HepG2 (cell line): Measurements from ENCODE around the gene ECSCR. TPM values are rescaled to one million over a fixed set of nuclear protein-coding genes. Genes with fewer than 3 reads are reported as not detected.

ENCODE experiments used
- AGO2 ChIP-seq: fragments of 200-400 bp; formaldehyde crosslinking; optimal IDR thresholded peaks from 2 replicates; pipeline ENCODE3; 2017; ENCODE audit warnings: mild to moderate bottlenecking, low read depth, low read length, moderate library complexity
- GATAD2A ChIP-seq: IDR thresholded peaks from 2 replicates; pipeline ENCODE4 v1.6.1; 2016
- HNRNPK ChIP-seq: fragments of 200-400 bp; formaldehyde crosslinking; IDR thresholded peaks from 2 replicates; pipeline ENCODE4 v1.6.1; 2018; ENCODE audit warnings: low read length, low read depth, moderate library complexity, mild to moderate bottlenecking; ENCODE audit not compliant: poor library complexity, severe bottlenecking
- KAT8 ChIP-seq: IDR thresholded peaks from 2 replicates; pipeline ENCODE4 v1.6.1; 2016; ENCODE audit warnings: missing genetic modification reagents, missing compliant biosample characterization
- KDM6A ChIP-seq: IDR thresholded peaks from 2 replicates; pipeline ENCODE4 v1.6.1; 2016; ENCODE audit warnings: low read depth
- MAFF ChIP-seq: IDR thresholded peaks from 2 replicates; pipeline ENCODE4 v1.6.1; 2011; ENCODE audit warnings: low read depth, low read length, improper control_type of control experiment
- NRL ChIP-seq: sonication (generic); formaldehyde crosslinking; IDR thresholded peaks from 2 replicates; pipeline ENCODE4 v1.5.0; 2020; ENCODE audit warnings: missing genetic modification reagents, mild to moderate bottlenecking, moderate library complexity, borderline replicate concordance
- RBAK ChIP-seq: sonication (generic); formaldehyde crosslinking; IDR thresholded peaks from 2 replicates; pipeline ENCODE4 v1.5.1; 2020; ENCODE audit warnings: mild to moderate bottlenecking, missing genetic modification reagents
- REXO4 ChIP-seq: sonication (generic); formaldehyde crosslinking; IDR thresholded peaks from 2 replicates; pipeline ENCODE4 v1.8.0; 2022; ENCODE audit warnings: missing genetic modification reagents, mild to moderate bottlenecking, borderline replicate concordance
- TOE1 ChIP-seq: sonication (generic); formaldehyde crosslinking; IDR thresholded peaks from 2 replicates; pipeline ENCODE4 v1.4.0; 2020; ENCODE audit warnings: mild to moderate bottlenecking, missing genetic modification reagents
- YEATS4 ChIP-seq: sonication (generic); formaldehyde crosslinking; IDR thresholded peaks from 2 replicates; pipeline ENCODE4 v1.4.0; 2020; ENCODE audit warnings: missing genetic modification reagents, borderline replicate concordance
- ZBTB2 ChIP-seq: sonication (generic); formaldehyde crosslinking; IDR thresholded peaks from 2 replicates; pipeline ENCODE4 v1.8.0; 2022; ENCODE audit warnings: low read depth, missing genetic modification reagents
- ZNF24 ChIP-seq: fragments of 450-650 bp; IDR thresholded peaks from 2 replicates; pipeline ENCODE4 v1.6.1; 2017; ENCODE audit warnings: antibody characterized with exemption, mild to moderate bottlenecking
- ZNF609 ChIP-seq: sonication (generic); formaldehyde crosslinking; IDR thresholded peaks from 2 replicates; pipeline ENCODE4 v1.4.0; 2020; ENCODE audit warnings: mild to moderate bottlenecking, missing genetic modification reagents, borderline replicate concordance
- ZNF710 ChIP-seq: sonication (generic); formaldehyde crosslinking; IDR thresholded peaks from 2 replicates; pipeline ENCODE4 v1.5.0; 2020; ENCODE audit warnings: mild to moderate bottlenecking, missing genetic modification reagents, borderline replicate concordance
- ZNF713 ChIP-seq: sonication (generic); formaldehyde crosslinking; IDR thresholded peaks from 2 replicates; pipeline ENCODE4 v1.4.0; 2020; ENCODE audit warnings: mild to moderate bottlenecking, missing genetic modification reagents
- ZNF781 ChIP-seq: sonication (generic); formaldehyde crosslinking; IDR thresholded peaks from 2 replicates; pipeline ENCODE4 v1.5.1; 2020; ENCODE audit warnings: borderline replicate concordance, mild to moderate bottlenecking, missing genetic modification reagents; ENCODE audit errors: not compliant biosample characterization
- polyA plus RNA-seq, 8 experiments: library from polyadenylated mRNA; depleted of rRNA in 3 of 8; stranded (reverse) in 7 of 8; unstranded in 1 of 8; fragments of >200 nt; fragmentation: Illumina TruSeq in 4 of 8; extraction: Trizol in 4 of 8; gene quantifications; 2 replicates each; pipeline versions ENCODE4 v1.2.1 to v1.2.3, GENCODE V29; 2011 to 2016; ENCODE audit warnings: low read depth in 4 of 8, missing spikeins in 1 of 8, mixed read lengths in 1 of 8; ENCODE audit not compliant: insufficient read depth in 1 of 8
- total RNA-seq, 5 experiments: library from RNA; depleted of rRNA; stranded (reverse); fragments of >200 nt; fragmentation: Illumina TruSeq; extraction: Trizol; gene quantifications; 2 replicates each; pipeline ENCODE4 v1.2.3, GENCODE V29; 2016; ENCODE audit warnings: low read depth in 1 of 5
- TF ChIP-seq, protein P1 (sequence below): sonication (generic); formaldehyde crosslinking; IDR thresholded peaks from 2 replicates; pipeline ENCODE4 v1.5.1; 2020; ENCODE audit warnings: missing genetic modification reagents, mild to moderate bottlenecking, borderline replicate concordance

Gene ECSCR
- total and polyA plus RNA-seq, 2 of the 13 experiments (the other 11 are each of a cell fraction or from before 2014, with no cell fraction given), result 0.18 TPM; not detected in 1

DNA sequence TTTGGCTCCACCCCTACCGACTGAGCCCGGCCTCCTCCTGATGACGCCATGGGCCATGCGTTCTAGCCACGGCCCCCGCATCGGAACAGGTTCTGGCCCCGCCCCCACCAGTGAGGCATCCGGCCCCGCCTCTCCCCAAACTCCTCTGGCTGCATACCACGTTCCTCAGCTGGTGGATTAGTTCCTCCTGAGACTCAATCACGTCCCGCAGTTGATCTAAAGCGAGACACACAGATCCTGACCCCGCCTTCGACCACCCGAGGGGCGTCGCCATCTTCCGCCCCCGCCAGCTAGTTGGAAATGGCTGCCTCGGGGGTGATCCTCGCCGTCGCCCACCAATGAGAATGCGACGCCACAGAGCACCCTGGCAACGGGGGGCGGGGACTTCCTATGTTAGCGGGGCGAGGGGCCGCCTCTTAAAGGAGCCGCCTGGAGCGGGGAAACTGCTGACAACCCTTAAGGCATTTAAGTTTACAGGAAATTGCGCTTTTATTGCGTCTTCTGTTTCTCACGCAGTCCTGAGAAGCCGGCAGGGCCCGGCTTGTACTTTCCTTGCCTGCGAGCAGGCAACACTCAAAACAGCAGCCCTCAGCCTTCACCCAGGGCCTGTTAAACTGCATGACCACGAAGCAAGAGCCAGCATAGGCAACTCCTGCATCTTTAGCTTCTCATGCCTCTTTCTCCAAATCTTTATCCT is 58.6 kb downstream of the ECSCR start, which contains the start of gene SPATA24 (continued):
- TF ChIP-seq ZNF713, result no peak
- TF ChIP-seq, protein P1, sequence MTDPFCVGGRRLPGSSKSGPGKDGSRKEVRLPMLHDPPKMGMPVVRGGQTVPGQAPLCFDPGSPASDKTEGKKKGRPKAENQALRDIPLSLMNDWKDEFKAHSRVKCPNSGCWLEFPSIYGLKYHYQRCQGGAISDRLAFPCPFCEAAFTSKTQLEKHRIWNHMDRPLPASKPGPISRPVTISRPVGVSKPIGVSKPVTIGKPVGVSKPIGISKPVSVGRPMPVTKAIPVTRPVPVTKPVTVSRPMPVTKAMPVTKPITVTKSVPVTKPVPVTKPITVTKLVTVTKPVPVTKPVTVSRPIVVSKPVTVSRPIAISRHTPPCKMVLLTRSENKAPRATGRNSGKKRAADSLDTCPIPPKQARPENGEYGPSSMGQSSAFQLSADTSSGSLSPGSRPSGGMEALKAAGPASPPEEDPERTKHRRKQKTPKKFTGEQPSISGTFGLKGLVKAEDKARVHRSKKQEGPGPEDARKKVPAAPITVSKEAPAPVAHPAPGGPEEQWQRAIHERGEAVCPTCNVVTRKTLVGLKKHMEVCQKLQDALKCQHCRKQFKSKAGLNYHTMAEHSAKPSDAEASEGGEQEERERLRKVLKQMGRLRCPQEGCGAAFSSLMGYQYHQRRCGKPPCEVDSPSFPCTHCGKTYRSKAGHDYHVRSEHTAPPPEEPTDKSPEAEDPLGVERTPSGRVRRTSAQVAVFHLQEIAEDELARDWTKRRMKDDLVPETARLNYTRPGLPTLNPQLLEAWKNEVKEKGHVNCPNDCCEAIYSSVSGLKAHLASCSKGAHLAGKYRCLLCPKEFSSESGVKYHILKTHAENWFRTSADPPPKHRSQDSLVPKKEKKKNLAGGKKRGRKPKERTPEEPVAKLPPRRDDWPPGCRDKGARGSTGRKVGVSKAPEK, result 0 out of 2 replicates have a peak, but pooled peaks have one; percentile 44
- TF ChIP-seq YEATS4, result peak; percentile 75
- no peak for TF ChIP-seq NRL
- TF ChIP-seq ZNF710 (CRISPR knock-in tag), result peak; percentile 64; the same call in 1 of the 2 replicates
- no peak for TF ChIP-seq REXO4 (CRISPR knock-in tag)
- no peak for TF ChIP-seq MAFF
- peak; percentile 71 for TF ChIP-seq KAT8 (CRISPR knock-in tag)
- TF ChIP-seq KDM6A (CRISPR knock-in tag), result no peak
- no peak for TF ChIP-seq TOE1 (CRISPR knock-in tag)
- no peak for TF ChIP-seq ZBTB2 (CRISPR knock-in tag)
- peak; percentile 58 for TF ChIP-seq ZNF781 (CRISPR knock-in tag)
- no peak for TF ChIP-seq HNRNPK
- TF ChIP-seq ZNF609 (CRISPR knock-in tag), result no peak
- TF ChIP-seq ZNF24, result no peak
- no peak for TF ChIP-seq RBAK (CRISPR knock-in tag)
- TF ChIP-seq GATAD2A (CRISPR knock-in tag), result no peak
- no peak for TF ChIP-seq AGO2
